Measurements from ENCODE around the gene RPL7A. TPM values are rescaled to one million over a fixed set of nuclear protein-coding genes. Genes with fewer than 3 reads are reported as not detected.

Gene RPL7A
- total and polyA plus RNA-seq, 2 donors (not counting 3 experiments of a cell fraction or from before 2014, with no cell fraction given), result 2,112 to 2,329 TPM

DNA sequence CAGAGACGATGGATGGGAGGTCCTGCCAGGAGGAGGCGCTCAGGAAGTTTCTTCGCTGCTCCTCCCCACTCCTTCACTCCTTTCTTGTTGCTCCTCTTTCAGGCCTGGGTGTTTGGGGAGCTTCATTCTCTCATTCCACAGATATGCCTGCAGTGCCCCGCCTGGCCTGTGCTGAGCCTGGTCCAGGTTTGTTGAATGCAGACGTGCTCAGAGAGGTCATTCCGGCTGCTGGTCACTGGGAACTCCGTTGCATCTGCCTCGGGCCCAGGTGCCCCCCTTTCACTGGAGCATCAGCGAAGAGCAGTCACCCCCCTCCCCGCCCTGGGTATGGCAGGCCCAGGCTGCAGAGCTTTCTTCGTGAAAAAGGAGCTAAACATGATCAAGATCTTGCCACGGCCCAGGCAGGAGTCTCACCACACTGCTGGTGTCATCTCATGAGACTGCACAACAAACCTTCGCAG lies 27.6 kb upstream of the RPL7A start:
- FAIRE-seq (no peak), DNase-seq (ENCODE audit: low read depth, low spot score) (no peak)
- dilution Hi-C loops (cut with MboI; ENCODE audit: extremely low pct_ligation_motif_present, low sequenced_read_pairs), result no loop called here
- Histone ChIP-seq H3K27ac (ENCODE audit: insufficient read depth, low read depth, low read length) (no peak overlapping the region), H3K4me2 (ENCODE audit: insufficient read depth, low read length) (no peak overlapping the region), H3K27me3 (ENCODE audit: control insufficient read depth in 2 of 2, insufficient read depth in 2 of 2, low read length in 2 of 2) (no peaks in the 10 kb centered on the region), H3K4me1 (ENCODE audit: control insufficient read depth, extremely low read depth, insufficient read depth, low read length) (no peaks in the 10 kb centered on the region), H3K36me3 (ENCODE audit: control insufficient read depth in 2 of 2, extremely low read depth in 1 of 2, insufficient read depth in 2 of 2, low read length in 2 of 2) (no peaks in the 10 kb centered on the region), H3K9ac (replicated peaks; ENCODE audit: extremely low read depth, insufficient read depth, low read length) (no peak overlapping the region), H3K4me3 (replicated peaks in 1 of 3; ENCODE audit: insufficient read depth in 1 of 3, low read depth in 1 of 3, low read length in 3 of 3) (no peak overlapping the region), H3K9me3 (replicated peaks; ENCODE audit: control insufficient read depth, insufficient read depth, low read length) (no peaks in the 10 kb centered on the region), H2AFZ (ENCODE audit: low read depth, low read length) (no peak overlapping the region), H3K9me1 (replicated peaks; ENCODE audit: control insufficient read depth, extremely low read depth, insufficient read depth, low read length) (no peaks in the 10 kb centered on the region), H4K20me1 (replicated peaks; ENCODE audit: control insufficient read depth, extremely low read depth, insufficient read depth, low read length) (no peaks in the 10 kb centered on the region), H3K79me2 (ENCODE audit: control insufficient read depth, insufficient read depth, low read length) (no peaks in the 10 kb centered on the region)
- BruUV-seq (replicated peaks), result no TSS peak
- ChIA-PET CTCF (interaction anchor here (0.8 to 1.6 kb wide), 2 partner anchors 9 to 134 kb away, joined by 3 to 8 read pairs; no protein-coding TSS in a partner anchor), POLR2A (no interaction called here)
- TF ChIP-seq, protein P1, sequence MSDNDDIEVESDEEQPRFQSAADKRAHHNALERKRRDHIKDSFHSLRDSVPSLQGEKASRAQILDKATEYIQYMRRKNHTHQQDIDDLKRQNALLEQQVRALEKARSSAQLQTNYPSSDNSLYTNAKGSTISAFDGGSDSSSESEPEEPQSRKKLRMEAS (IDR thresholded peaks at IDR 0.05; ENCODE audit: insufficient read depth, insufficient read length), result no peak
- intact Hi-C loops (cut with micrococcal nuclease), result no loop called here

DNA sequence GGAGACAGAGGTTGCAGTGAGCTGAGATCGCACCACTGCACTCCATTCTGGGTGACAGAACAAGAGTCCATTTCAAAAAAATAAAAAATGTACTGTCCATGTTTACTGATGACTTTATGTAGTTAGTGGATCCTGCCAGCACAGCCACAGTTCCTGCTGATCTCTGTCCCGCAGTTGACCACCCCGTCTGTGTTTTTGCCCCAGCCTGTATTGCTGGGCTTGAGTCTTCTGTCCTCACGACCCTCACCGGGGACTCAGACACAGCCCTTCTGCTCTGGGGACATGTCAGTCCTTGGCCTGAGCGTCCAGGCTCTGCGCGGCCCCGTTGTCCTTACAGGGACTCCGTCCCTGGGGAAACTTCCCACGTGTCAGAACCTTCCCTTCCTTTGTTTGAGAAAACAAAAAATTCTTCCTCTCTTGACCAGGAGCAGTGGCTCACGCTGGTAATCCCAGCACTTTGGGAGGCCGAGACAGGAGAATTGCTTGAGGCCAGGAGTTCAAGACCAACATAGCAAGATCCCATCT lies 26.5 kb upstream of the RPL7A start:
- FAIRE-seq (no peak), DNase-seq (ENCODE audit: low read depth, low spot score) (no peak)
- Histone ChIP-seq H3K36me3 (ENCODE audit: control insufficient read depth in 2 of 2, extremely low read depth in 1 of 2, insufficient read depth in 2 of 2, low read length in 2 of 2) (no peaks in the 10 kb centered on the region), H3K4me3 (replicated peaks in 1 of 3; ENCODE audit: insufficient read depth in 1 of 3, low read depth in 1 of 3, low read length in 3 of 3) (no peak overlapping the region), H3K27ac (ENCODE audit: insufficient read depth, low read depth, low read length) (no peak overlapping the region), H3K27me3 (ENCODE audit: control insufficient read depth in 2 of 2, insufficient read depth in 2 of 2, low read length in 2 of 2) (no peaks in the 10 kb centered on the region), H3K4me1 (ENCODE audit: control insufficient read depth, extremely low read depth, insufficient read depth, low read length) (no peaks in the 10 kb centered on the region), H4K20me1 (replicated peaks; ENCODE audit: control insufficient read depth, extremely low read depth, insufficient read depth, low read length) (no peaks in the 10 kb centered on the region), H3K79me2 (ENCODE audit: control insufficient read depth, insufficient read depth, low read length) (no peaks in the 10 kb centered on the region), H3K4me2 (ENCODE audit: insufficient read depth, low read length) (no peak overlapping the region), H3K9ac (replicated peaks; ENCODE audit: extremely low read depth, insufficient read depth, low read length) (no peak overlapping the region), H3K9me1 (replicated peaks; ENCODE audit: control insufficient read depth, extremely low read depth, insufficient read depth, low read length) (no peaks in the 10 kb centered on the region), H2AFZ (ENCODE audit: low read depth, low read length) (no peak overlapping the region), H3K9me3 (replicated peaks; ENCODE audit: control insufficient read depth, insufficient read depth, low read length) (no peaks in the 10 kb centered on the region)
- TF ChIP-seq GATA2 (IDR thresholded peaks at IDR 0.05; ENCODE audit: insufficient read depth, insufficient read length, low read depth, low read length), result no peak
- TF ChIP-seq JUN (IDR thresholded peaks at IDR 0.05; ENCODE audit: borderline replicate concordance, insufficient read depth, insufficient read length, low read depth), result no peak
- no peak for TF ChIP-seq EZH2 (IDR thresholded peaks at IDR 0.05; ENCODE audit: borderline replicate concordance, low read depth, low read length, severe bottlenecking)
- TF ChIP-seq, protein P2, sequence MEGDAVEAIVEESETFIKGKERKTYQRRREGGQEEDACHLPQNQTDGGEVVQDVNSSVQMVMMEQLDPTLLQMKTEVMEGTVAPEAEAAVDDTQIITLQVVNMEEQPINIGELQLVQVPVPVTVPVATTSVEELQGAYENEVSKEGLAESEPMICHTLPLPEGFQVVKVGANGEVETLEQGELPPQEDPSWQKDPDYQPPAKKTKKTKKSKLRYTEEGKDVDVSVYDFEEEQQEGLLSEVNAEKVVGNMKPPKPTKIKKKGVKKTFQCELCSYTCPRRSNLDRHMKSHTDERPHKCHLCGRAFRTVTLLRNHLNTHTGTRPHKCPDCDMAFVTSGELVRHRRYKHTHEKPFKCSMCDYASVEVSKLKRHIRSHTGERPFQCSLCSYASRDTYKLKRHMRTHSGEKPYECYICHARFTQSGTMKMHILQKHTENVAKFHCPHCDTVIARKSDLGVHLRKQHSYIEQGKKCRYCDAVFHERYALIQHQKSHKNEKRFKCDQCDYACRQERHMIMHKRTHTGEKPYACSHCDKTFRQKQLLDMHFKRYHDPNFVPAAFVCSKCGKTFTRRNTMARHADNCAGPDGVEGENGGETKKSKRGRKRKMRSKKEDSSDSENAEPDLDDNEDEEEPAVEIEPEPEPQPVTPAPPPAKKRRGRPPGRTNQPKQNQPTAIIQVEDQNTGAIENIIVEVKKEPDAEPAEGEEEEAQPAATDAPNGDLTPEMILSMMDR (IDR thresholded peaks at IDR 0.05; ENCODE audit: extremely low read depth in 1 of 2, insufficient read depth in 1 of 2, low read depth in 1 of 2, low read length in 2 of 2), result no peak
- no peak for TF ChIP-seq POLR2AphosphoS5 (IDR thresholded peaks at IDR 0.05; ENCODE audit: insufficient read depth, low read depth, low read length)
- TF ChIP-seq MYC (IDR thresholded peaks at IDR 0.05; ENCODE audit: low read depth, low read length), result no peak
- no peak for TF ChIP-seq FOS (IDR thresholded peaks at IDR 0.05; ENCODE audit: borderline replicate concordance, insufficient read depth, low read length)
- no peak for TF ChIP-seq POLR2A (IDR thresholded peaks at IDR 0.05; ENCODE audit: low read depth, low read length)
- TF ChIP-seq, protein P1 (IDR thresholded peaks at IDR 0.05; ENCODE audit: insufficient read depth, insufficient read length), result no peak
- intact Hi-C loops (cut with micrococcal nuclease), result no loop called here
- ChIA-PET POLR2A (no interaction called here), CTCF (interaction anchor here (1.5 kb wide), 1 partner anchor 135 kb away, joined by 4 read pairs; no protein-coding TSS in a partner anchor)
- dilution Hi-C loops (cut with MboI; ENCODE audit: extremely low pct_ligation_motif_present, low sequenced_read_pairs), result no loop called here
- no TSS peak for BruUV-seq (replicated peaks)
